Activated naive CD8-positive, alpha-beta T cell treated with anti-CD3 and anti-CD28 coated beads, Interleukin-2, amount 10 ng/mL, durations not matched to agents 7 days and 5 days (primary cell): ENCODE data around the gene AFAP1. TPM values are rescaled to one million over a fixed set of nuclear protein-coding genes. Genes with fewer than 3 reads are reported as not detected.

Source experiments
- ATAC-seq: fragments of 150-1000 bp; cut with Tn5 transposase; one replicate; pipeline ENCODE4 v1.10.0; 2021; ENCODE audit warnings: low read depth, moderate library complexity
- POLR2A ChIA-PET: fragments of 350-600 bp; sonication (Branson Sonifier 250); formaldehyde crosslinking; loops from one replicate; lab custom pipeline; 2021; ENCODE audit warnings: antibody characterized with exemption; lab: Charles Lee
- DNase-seq: peaks from one replicate; pipeline ENCODE4 v3.0.0; 2021
- H3K27ac Mint-ChIP-seq: one replicate; pipeline ENCODE4 v1.8.0; 2022; ENCODE audit warnings: mild to moderate bottlenecking, mixed read lengths
- H3K27me3 Mint-ChIP-seq: one replicate; pipeline ENCODE4 v1.8.0; 2022; ENCODE audit warnings: mild to moderate bottlenecking, moderate library complexity, mixed read lengths
- H3K36me3 Mint-ChIP-seq: one replicate; pipeline ENCODE4 v1.8.0; 2021; ENCODE audit warnings: mild to moderate bottlenecking, mixed read lengths
- H3K4me1 Mint-ChIP-seq: one replicate; pipeline ENCODE4 v1.8.0; 2021; ENCODE audit warnings: mixed read lengths
- H3K4me3 Mint-ChIP-seq: one replicate; pipeline ENCODE4 v1.8.0; 2022; ENCODE audit warnings: mild to moderate bottlenecking, moderate library complexity, mixed read lengths
- H3K9me3 Mint-ChIP-seq: one replicate; pipeline ENCODE4 v1.8.0; 2021; ENCODE audit warnings: mixed read lengths
- total RNA-seq, 2 experiments: library from RNA; stranded (reverse); gene quantifications; one replicate each; pipeline ENCODE4 v1.2.3, GENCODE V29; 2021

Gene AFAP1
- total RNA-seq, 2 experiments from 2014 or later = 9.9 to 12.2 TPM

GRCh38 chr4:7771541-7772507 is 167.8 kb downstream of the AFAP1 start:
- POLR2A ChIA-PET = no interaction called here
- H3K36me3 Mint-ChIP-seq = no peaks in the 10 kb centered on the region
- ATAC-seq (no peak), DNase-seq (no peak)
- H3K27me3 Mint-ChIP-seq = peaks cover 2% of the 10 kb centered on the region
- peaks cover 15% of the 10 kb centered on the region for H3K4me1 Mint-ChIP-seq
- no peak overlapping the region for H3K27ac Mint-ChIP-seq
- no peak overlapping the region for H3K4me3 Mint-ChIP-seq
- H3K9me3 Mint-ChIP-seq = no peaks in the 10 kb centered on the region

GRCh38 chr4:7771056-7771455 is 168.6 kb downstream of the AFAP1 start:
- Mint-ChIP-seq H3K9me3 (no peaks in the 10 kb centered on the region), H3K27ac (peak overlapping the region; percentile 82), H3K4me1 (peaks cover 15% of the 10 kb centered on the region), H3K27me3 (peaks cover 2% of the 10 kb centered on the region), H3K36me3 (no peaks in the 10 kb centered on the region), H3K4me3 (peak overlapping the region; percentile 64)
- no peak for DNase-seq
- POLR2A ChIA-PET = no interaction called here
- peak; percentile 71 for ATAC-seq

- H3K27me3 Mint-ChIP-seq = peaks cover 2% of the 10 kb centered on the region
- peaks cover 15% of the 10 kb centered on the region for H3K4me1 Mint-ChIP-seq
- peak overlapping the region; percentile 82 for H3K27ac Mint-ChIP-seq
- no peaks in the 10 kb centered on the region for H3K36me3 Mint-ChIP-seq
- peak overlapping the region; percentile 64 for H3K4me3 Mint-ChIP-seq
- H3K9me3 Mint-ChIP-seq = no peaks in the 10 kb centered on the region
- POLR2A ChIA-PET = no interaction called here
- DNase-seq (no peak), ATAC-seq (peak; percentile 15)
Observed at GRCh38 chr4:7770224-7771050, 169.2 kb downstream of the AFAP1 start.

GRCh38 chr4:7769396-7770223 is 170.1 kb downstream of the AFAP1 start:
- H3K4me1 Mint-ChIP-seq = peaks cover 15% of the 10 kb centered on the region
- no peak overlapping the region for H3K27ac Mint-ChIP-seq
- H3K4me3 Mint-ChIP-seq = no peak overlapping the region
- no peaks in the 10 kb centered on the region for H3K9me3 Mint-ChIP-seq
- no peak for DNase-seq
- H3K27me3 Mint-ChIP-seq = peaks cover 2% of the 10 kb centered on the region
- ATAC-seq = no peak
- no peaks in the 10 kb centered on the region for H3K36me3 Mint-ChIP-seq
- POLR2A ChIA-PET = no interaction called here

- no peaks in the 10 kb centered on the region for H3K36me3 Mint-ChIP-seq
- H3K27ac Mint-ChIP-seq = no peak overlapping the region
- POLR2A ChIA-PET = no interaction called here
Observed at GRCh38 chr4:7768736-7769135, 170.9 kb downstream of the AFAP1 start.

GRCh38 chr4:7767966-7768365 is 171.7 kb downstream of the AFAP1 start:
- no peak overlapping the region for H3K4me3 Mint-ChIP-seq
- POLR2A ChIA-PET = no interaction called here
- H3K4me1 Mint-ChIP-seq = peaks cover 15% of the 10 kb centered on the region
- no peaks in the 10 kb centered on the region for H3K36me3 Mint-ChIP-seq
- H3K27ac Mint-ChIP-seq = no peak overlapping the region
- ATAC-seq = no peak
- H3K9me3 Mint-ChIP-seq = no peaks in the 10 kb centered on the region
- peaks cover 2% of the 10 kb centered on the region for H3K27me3 Mint-ChIP-seq
- DNase-seq = no peak

More at GRCh38 chr4:7768736-7769135, 170.9 kb downstream of the AFAP1 start:
- Mint-ChIP-seq H3K4me1 (peaks cover 15% of the 10 kb centered on the region), H3K27me3 (peaks cover 2% of the 10 kb centered on the region), H3K4me3 (no peak overlapping the region), H3K9me3 (no peaks in the 10 kb centered on the region)
- ATAC-seq (no peak), DNase-seq (no peak)

- no peak for DNase-seq
- Mint-ChIP-seq H3K4me3 (no peak overlapping the region), H3K27ac (no peak overlapping the region), H3K4me1 (peaks cover 15% of the 10 kb centered on the region), H3K36me3 (no peaks in the 10 kb centered on the region), H3K27me3 (no peaks in the 10 kb centered on the region), H3K9me3 (no peaks in the 10 kb centered on the region)
- POLR2A ChIA-PET = no interaction called here
- ATAC-seq = no peak
Observed at GRCh38 chr4:7767526-7767925, 172.1 kb downstream of the AFAP1 start.

GRCh38 chr4:7766661-7767345 is 172.9 kb downstream of the AFAP1 start:
- DNase-seq = no peak
- no peak for ATAC-seq
- Mint-ChIP-seq H3K27me3 (no peaks in the 10 kb centered on the region), H3K36me3 (no peaks in the 10 kb centered on the region), H3K9me3 (no peaks in the 10 kb centered on the region), H3K4me1 (peaks cover 15% of the 10 kb centered on the region), H3K27ac (no peak overlapping the region), H3K4me3 (no peak overlapping the region)
- POLR2A ChIA-PET = no interaction called here

GRCh38 chr4:7766086-7766485 is 173.6 kb downstream of the AFAP1 start:
- ATAC-seq (no peak), DNase-seq (no peak)
- no peaks in the 10 kb centered on the region for H3K27me3 Mint-ChIP-seq
- H3K27ac Mint-ChIP-seq = no peak overlapping the region
- POLR2A ChIA-PET = no interaction called here
- H3K36me3 Mint-ChIP-seq = no peaks in the 10 kb centered on the region
- H3K4me3 Mint-ChIP-seq = no peak overlapping the region
- H3K9me3 Mint-ChIP-seq = no peaks in the 10 kb centered on the region
- H3K4me1 Mint-ChIP-seq = peaks cover 12% of the 10 kb centered on the region

GRCh38 chr4:7765666-7766065 is 174.0 kb downstream of the AFAP1 start:
- ATAC-seq (no peak), DNase-seq (no peak)
- Mint-ChIP-seq H3K9me3 (no peaks in the 10 kb centered on the region), H3K27ac (no peak overlapping the region), H3K27me3 (no peaks in the 10 kb centered on the region), H3K4me1 (peaks cover 8% of the 10 kb centered on the region), H3K36me3 (no peaks in the 10 kb centered on the region), H3K4me3 (no peak overlapping the region)
- POLR2A ChIA-PET = no interaction called here

- Mint-ChIP-seq H3K36me3 (no peaks in the 10 kb centered on the region), H3K4me1 (peaks cover 6% of the 10 kb centered on the region), H3K9me3 (no peaks in the 10 kb centered on the region), H3K27ac (no peak overlapping the region), H3K4me3 (no peak overlapping the region), H3K27me3 (no peaks in the 10 kb centered on the region)
- ATAC-seq (no peak), DNase-seq (no peak)
- POLR2A ChIA-PET = no interaction called here
Observed at GRCh38 chr4:7764466-7764865, 175.2 kb downstream of the AFAP1 start.

- no peaks in the 10 kb centered on the region for H3K27me3 Mint-ChIP-seq
- no peak overlapping the region for H3K4me3 Mint-ChIP-seq
- H3K27ac Mint-ChIP-seq = no peak overlapping the region
- POLR2A ChIA-PET = no interaction called here
- no peak for DNase-seq
- no peak for ATAC-seq
- H3K4me1 Mint-ChIP-seq = peaks cover 10% of the 10 kb centered on the region
- H3K36me3 Mint-ChIP-seq = no peaks in the 10 kb centered on the region
- no peaks in the 10 kb centered on the region for H3K9me3 Mint-ChIP-seq
Observed at GRCh38 chr4:7763788-7764187, 175.9 kb downstream of the AFAP1 start.
